ENCODE results near the gene CDV3.

GRCh38 chr3:133529809-133530208 lies 43.7 kb upstream of the CDV3 start:
- no peak for TF ChIP-seq CTCF (IDR thresholded peaks at IDR 0.05)
- no peak for TF ChIP-seq POLR2A (IDR thresholded peaks at IDR 0.05)

Data from transverse colon (tissue), 3 donors.